ENCODE measurements around the gene OTUD3. TPM values are rescaled to one million over a fixed set of nuclear protein-coding genes. Genes with fewer than 3 reads are reported as not detected.

Gene OTUD3
- total and polyA plus RNA-seq, 2 of the 13 experiments (the other 11 are each of a cell fraction or from before 2014, with no cell fraction given) = 5.2 to 7.5 TPM

- TF ChIP-seq STAT6 (CRISPR knock-in tag; IDR thresholded peaks at IDR 0.05; ENCODE audit: borderline replicate concordance) (peak; percentile 23; the same call in 1 of the 2 replicates), ONECUT2 (CRISPR knock-in tag; IDR thresholded peaks at IDR 0.05) (no peak), ZNF788 (CRISPR knock-in tag; IDR thresholded peaks at IDR 0.05; ENCODE audit: borderline replicate concordance) (peak; percentile 65; the same call in 1 of the 2 replicates), ZNF232 (CRISPR knock-in tag; IDR thresholded peaks at IDR 0.05; ENCODE audit: borderline replicate concordance) (no peak), REST (IDR thresholded peaks at IDR 0.05; ENCODE audit: borderline replicate concordance in 1 of 2, low read depth in 1 of 2, low read length in 2 of 2) (peak in 1 of 2 experiments; percentile 47; a peak in 2 of 4 replicates), CBX2 (IDR thresholded peaks at IDR 0.05; ENCODE audit: low read depth, low read length) (no peak), CBX2 (CRISPR knock-in tag; IDR thresholded peaks at IDR 0.05; ENCODE audit: low read depth) (no peak), CENPX (CRISPR knock-in tag; IDR thresholded peaks at IDR 0.05) (no peak), ZNF891 (CRISPR knock-in tag; IDR thresholded peaks at IDR 0.05) (no peak), ESRRA (CRISPR knock-in tag; IDR thresholded peaks at IDR 0.05; ENCODE audit: low read depth) (no peak; the same call in 1 of the 2 replicates), ZNF652 (CRISPR knock-in tag; IDR thresholded peaks at IDR 0.05; ENCODE audit: borderline replicate concordance, low read depth) (no peak; the same call in 1 of the 2 replicates), GABPA (IDR thresholded peaks at IDR 0.05; ENCODE audit: low read depth, low read length) (no peak), GABPA (CRISPR knock-in tag; IDR thresholded peaks at IDR 0.05; ENCODE audit: low read depth) (no peak; the same call in 1 of the 2 replicates), SRSF4 (IDR thresholded peaks at IDR 0.05; ENCODE audit: low read depth, low read length, poor library complexity, severe bottlenecking) (no peak), ZNF672 (CRISPR knock-in tag; IDR thresholded peaks at IDR 0.05) (no peak), ZNF510 (CRISPR knock-in tag; IDR thresholded peaks at IDR 0.05; ENCODE audit: low read depth) (no peak), ZNF446 (CRISPR knock-in tag; IDR thresholded peaks at IDR 0.05) (no peak)
- TF ChIP-seq, protein P1, sequence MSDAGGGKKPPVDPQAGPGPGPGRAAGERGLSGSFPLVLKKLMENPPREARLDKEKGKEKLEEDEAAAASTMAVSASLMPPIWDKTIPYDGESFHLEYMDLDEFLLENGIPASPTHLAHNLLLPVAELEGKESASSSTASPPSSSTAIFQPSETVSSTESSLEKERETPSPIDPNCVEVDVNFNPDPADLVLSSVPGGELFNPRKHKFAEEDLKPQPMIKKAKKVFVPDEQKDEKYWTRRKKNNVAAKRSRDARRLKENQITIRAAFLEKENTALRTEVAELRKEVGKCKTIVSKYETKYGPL (CRISPR knock-in tag; IDR thresholded peaks at IDR 0.05) = no peak
- TF ChIP-seq, protein P2, sequence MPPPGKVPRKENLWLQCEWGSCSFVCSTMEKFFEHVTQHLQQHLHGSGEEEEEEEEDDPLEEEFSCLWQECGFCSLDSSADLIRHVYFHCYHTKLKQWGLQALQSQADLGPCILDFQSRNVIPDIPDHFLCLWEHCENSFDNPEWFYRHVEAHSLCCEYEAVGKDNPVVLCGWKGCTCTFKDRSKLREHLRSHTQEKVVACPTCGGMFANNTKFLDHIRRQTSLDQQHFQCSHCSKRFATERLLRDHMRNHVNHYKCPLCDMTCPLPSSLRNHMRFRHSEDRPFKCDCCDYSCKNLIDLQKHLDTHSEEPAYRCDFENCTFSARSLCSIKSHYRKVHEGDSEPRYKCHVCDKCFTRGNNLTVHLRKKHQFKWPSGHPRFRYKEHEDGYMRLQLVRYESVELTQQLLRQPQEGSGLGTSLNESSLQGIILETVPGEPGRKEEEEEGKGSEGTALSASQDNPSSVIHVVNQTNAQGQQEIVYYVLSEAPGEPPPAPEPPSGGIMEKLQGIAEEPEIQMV (CRISPR knock-in tag; IDR thresholded peaks at IDR 0.05; ENCODE audit: low read depth) = no peak
- TF ChIP-seq, protein P3, sequence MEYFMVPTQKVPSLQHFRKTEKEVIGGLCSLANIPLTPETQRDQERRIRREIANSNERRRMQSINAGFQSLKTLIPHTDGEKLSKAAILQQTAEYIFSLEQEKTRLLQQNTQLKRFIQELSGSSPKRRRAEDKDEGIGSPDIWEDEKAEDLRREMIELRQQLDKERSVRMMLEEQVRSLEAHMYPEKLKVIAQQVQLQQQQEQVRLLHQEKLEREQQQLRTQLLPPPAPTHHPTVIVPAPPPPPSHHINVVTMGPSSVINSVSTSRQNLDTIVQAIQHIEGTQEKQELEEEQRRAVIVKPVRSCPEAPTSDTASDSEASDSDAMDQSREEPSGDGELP (IDR thresholded peaks at IDR 0.05; ENCODE audit: borderline replicate concordance, low read depth) = peak; percentile 77; the same call in 1 of the 2 replicates
Measured at GRCh38 chr1:19925342-19926070, 43.3 kb downstream of the OTUD3 start (continued).
